HUDEP-2 (cell line): Measurements from ENCODE around the gene KCNH5.

Experiments
- DNase-seq, 76 experiments: peaks; one replicate each; lab custom pipeline; 2025; ENCODE audit not compliant: unreplicated experiment in 76 of 76; lab: John Stamatoyannopoulos, UW

KCNH5 gene

DNA sequence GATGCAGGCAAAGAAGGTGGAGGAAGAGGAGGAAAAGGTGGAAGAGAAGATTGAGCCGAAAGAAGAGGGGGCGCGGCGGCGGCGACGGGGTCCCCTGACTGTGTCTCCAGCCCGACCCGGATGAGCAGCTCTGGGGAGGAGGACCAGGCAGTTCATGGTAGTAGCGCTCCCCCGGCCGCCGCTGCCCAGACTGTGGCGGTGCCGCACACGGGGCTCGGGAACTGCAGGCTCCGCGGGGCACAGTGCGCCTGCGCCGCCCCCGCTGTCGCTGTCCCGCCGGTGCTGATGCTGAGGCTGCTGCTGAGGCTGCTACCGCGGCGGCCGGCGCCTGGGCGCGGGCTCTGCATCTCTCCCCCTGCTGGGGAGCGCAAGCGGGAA, at the start of gene KCNH5:
Gene KCNH5 (minus strand): TSS at position 225 of the 378 bp plus-strand sequence. CDS start 272 bp downstream, outside the sequence.
- DNase-seq, result no peak

GRCh38 chr14:63091394-63091996, 46.2 kb upstream of the KCNH5 start:
- no peak for DNase-seq

GRCh38 chr14:63088865-63089264, 43.6 kb upstream of the KCNH5 start:
- DNase-seq, result no peak

- DNase-seq, result no peak
These were observed 33.3 kb upstream of the KCNH5 start for GRCh38 chr14:63078569-63078968.

GRCh38 chr14:63076488-63076887, 31.2 kb upstream of the KCNH5 start:
- DNase-seq, result no peak

DNA sequence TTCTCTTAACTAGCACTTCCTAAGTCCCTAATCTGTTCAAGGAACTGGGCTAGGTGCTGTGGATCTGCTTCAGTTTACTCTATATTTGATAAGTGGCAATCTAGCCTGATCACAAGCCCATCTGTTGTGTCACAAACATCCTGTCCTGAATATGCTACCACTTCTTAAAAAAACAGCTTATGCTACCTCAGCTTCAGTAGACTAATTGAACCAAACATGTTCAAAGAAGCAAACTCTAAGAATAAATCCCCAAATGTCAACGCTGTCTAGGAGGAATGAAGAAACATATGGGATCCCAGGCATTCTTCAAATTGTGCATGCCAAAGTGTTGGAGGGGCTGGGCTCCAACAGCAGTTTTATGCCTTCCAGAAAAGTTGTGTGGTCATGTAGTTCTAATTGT, 10.4 kb upstream of the KCNH5 start:
- DNase-seq, result no peak

GRCh38 chr14:63051992-63052391, 6.7 kb upstream of the KCNH5 start:
- no peak for DNase-seq

DNA sequence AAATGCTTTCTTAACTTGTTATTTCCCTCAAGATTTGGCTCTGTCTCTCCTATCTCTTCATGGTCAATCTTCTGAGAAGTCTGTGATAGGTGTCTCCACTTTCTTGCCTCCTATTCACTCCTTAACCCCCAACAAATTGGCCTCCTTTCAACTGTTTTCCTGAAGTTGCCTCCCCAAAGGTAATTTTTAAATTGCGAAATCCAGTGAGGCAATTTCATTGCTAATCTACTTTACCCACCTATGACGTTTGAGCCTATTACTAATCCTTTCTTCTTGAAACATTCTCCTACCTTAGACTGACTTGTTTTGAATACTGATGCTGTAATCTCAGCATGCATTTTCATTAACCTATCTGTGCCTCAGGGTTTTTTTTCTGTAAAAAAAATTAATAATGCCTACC, 6.0 kb upstream of the KCNH5 start:
- DNase-seq, result no peak

DNA sequence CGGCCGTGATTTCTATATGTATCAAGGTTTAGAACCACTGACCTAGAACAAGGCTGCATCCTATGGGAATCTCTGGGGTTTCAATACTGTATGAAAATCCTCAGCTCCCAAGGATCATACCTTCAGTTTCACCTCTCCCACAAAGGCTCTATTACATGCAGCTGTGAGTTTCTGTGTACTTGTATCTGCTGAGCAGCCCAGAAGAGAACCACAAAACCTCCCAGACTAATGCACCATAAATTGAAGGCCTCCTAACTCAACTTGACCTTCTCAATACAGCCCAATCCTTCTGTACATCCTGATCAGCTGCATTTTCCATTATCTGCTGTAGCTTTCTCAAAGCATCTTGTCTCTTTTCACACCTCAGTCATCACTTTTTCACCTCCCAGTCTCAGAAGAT, 5.4 kb upstream of the KCNH5 start:
- no peak for DNase-seq

DNA sequence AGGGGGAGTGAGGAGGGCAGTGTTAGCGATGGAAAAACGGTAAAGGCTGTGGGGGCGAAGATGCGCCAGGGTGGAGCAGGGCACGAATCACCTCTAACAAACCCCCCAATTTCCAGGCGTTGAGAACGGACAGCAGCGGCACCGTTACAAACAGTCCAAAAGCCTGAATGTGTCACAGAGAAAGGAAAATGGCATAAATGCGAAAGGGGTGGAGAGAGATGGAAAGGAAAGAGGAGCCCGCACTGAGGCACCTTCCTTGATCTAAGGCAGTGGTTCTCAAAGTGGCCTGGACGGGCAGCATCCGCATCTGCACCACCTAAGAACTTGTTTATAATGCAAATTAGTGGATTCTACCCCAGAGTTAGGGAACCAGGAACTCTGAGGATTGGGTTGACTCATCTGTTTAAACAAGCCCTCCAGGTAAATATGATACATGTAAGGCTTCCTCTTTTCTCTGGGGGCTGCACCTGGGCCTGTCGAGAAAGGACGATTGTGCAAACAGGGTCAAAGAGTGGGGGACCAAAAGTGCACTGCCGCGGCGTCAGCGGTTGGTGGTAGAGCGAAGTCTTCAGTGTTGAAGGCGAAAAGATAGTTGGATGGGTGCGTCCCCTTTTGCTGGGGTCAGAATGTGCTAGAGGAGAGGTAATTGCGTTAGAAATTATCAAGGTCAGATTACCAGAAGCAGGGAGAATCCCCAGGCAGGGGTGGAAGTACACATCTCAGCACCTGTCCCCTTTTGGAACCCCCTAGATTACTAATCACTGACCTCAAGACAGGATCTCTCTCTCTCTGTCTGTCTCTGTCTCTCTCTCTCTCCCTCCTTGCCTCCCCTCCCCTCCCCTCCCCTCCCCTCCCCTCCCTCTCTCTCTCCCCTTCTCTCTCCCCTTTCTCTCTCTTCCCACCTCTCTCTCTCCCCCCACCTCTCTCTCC, 1.3 kb upstream of the KCNH5 start:
- no peak for DNase-seq

DNA sequence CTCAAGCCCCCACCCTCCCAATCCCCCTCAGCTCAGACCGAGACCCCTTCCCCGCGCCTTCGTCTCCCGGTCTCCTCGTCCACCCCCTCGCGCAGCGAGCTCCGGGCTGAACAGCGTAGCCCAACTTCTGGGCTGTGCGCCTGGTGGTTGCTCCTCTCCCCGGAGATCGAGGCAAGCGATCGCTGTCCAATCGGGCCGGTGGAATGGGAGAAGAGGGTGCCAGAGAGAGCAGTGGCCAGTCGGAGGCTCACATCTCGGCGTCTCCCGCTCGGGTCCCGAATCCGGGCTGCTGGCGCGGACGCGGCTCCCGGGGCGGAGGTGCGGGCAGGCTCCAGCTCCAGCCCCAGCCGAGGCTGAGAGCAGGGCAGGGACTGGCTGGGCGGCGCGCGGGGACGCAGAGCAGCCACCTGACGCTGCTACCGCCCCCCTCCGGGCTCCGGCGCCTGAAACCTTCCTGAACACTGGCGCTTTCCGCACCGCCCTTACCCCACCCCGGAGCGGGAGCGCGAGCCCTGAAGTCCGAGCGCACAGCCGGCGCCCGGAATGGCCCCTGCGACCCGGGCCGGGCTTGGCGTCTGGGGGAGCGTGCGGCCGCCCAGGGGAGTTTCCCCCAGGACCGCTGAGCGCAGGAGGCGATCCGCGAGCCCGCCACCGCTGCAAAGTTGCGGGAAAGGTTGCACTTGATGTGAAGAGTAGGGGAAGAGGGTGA, 508 bp upstream of the KCNH5 start:
- DNase-seq, result no peak

- DNase-seq, result peak in 7 of 76 experiments; percentile 4 to 23 (median 9)
These were observed 5.4 kb downstream of the KCNH5 start for GRCh38 chr14:63039866-63040265.

GRCh38 chr14:63032641-63033040, 12.6 kb downstream of the KCNH5 start:
- no peak for DNase-seq

- DNase-seq, result peak in 5 of 76 experiments; percentile 7 to 22 (median 13)
These were observed 13.2 kb downstream of the KCNH5 start for GRCh38 chr14:63032076-63032475.

GRCh38 chr14:63030113-63030512, 15.1 kb downstream of the KCNH5 start:
- DNase-seq, result no peak

GRCh38 chr14:63027719-63028118, 17.5 kb downstream of the KCNH5 start:
- DNase-seq, result no peak

DNA sequence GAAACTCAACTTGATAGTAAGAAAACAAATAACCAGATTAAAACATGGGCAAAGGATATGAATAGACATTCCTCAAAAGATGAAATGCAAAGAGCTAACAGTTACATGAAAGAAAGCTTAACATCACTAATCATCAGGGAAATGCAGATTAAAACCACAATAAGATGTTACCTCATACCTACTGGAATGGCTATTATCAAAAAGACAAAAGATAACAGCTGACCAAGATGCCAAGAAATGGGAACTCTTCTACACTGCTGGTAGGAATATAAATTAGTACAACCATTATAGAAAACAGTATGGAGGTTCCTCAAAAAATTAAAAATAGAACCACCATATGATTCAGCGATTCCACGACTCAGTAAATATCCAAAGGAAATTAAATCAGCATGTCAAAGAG, 18.8 kb downstream of the KCNH5 start:
- no peak for DNase-seq

GRCh38 chr14:63014621-63015020, 30.6 kb downstream of the KCNH5 start:
- DNase-seq, result no peak

GRCh38 chr14:63012171-63012570, 33.1 kb downstream of the KCNH5 start:
- DNase-seq, result no peak

DNA sequence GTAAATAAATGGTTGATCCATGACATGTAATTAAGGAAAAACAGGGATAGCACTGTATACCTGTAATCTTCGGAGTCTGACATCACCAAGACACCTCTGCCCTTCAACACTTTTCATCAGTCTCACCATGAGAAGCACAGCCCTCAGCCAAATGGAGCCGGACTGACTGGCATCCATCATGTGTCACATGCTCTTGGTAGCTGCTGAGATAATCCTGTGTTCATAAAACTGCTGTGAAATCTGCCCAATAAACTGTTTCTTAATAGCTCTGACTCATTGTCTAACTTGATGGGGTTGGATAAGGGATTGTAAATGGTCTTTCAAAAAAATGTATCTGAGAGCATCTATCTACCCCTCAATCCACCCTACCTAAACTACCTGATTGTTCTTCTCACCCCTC, 33.6 kb downstream of the KCNH5 start:
- DNase-seq, result no peak

- DNase-seq, result no peak
These were observed 35.8 kb downstream of the KCNH5 start for GRCh38 chr14:63009495-63009894.
